ENCODE results near the gene SMARCA4.

The SMARCA4 gene

GRCh38 chr19:10927730-10928562 lies 32.9 kb upstream of the SMARCA4 start:
- no peaks in the 10 kb centered on the region for H3K9me2 ChIP-seq (ENCODE audit: low read depth, low read length)
- no peak overlapping the region for H2AFZ ChIP-seq (ENCODE audit: low read length)
- H3K4me2 ChIP-seq (ENCODE audit: low read length), result peak overlapping the region; percentile 91
- no peaks in the 10 kb centered on the region for H3K9me3 ChIP-seq (ENCODE audit: low read length)
- H3K9ac ChIP-seq (ENCODE audit: low read length), result peak overlapping the region; percentile 67
- H3K79me2 ChIP-seq (ENCODE audit: insufficient read depth, low read length), result peaks cover 14% of the 10 kb centered on the region; the same call in 1 of the 2 replicates
- peak overlapping the region; percentile 21 for H3K27ac ChIP-seq (ENCODE audit: low read depth, low read length, poor library complexity, severe bottlenecking)
- peaks cover 24% of the 10 kb centered on the region for H3K4me1 ChIP-seq (ENCODE audit: insufficient read depth, low read length, severe bottlenecking)
- peak overlapping the region; percentile 74 for H3K4me3 ChIP-seq (ENCODE audit: low read depth, low read length, poor library complexity, severe bottlenecking)
- no peak for TF ChIP-seq EZH2 (IDR thresholded peaks at IDR 0.05; ENCODE audit: borderline replicate concordance, low read length)
- no peak for TF ChIP-seq CTCF (IDR thresholded peaks at IDR 0.05; ENCODE audit: low read length)
- no peaks in the 10 kb centered on the region for H4K20me1 ChIP-seq (ENCODE audit: insufficient read depth, low read length)
- peaks cover 20% of the 10 kb centered on the region; the same call in 1 of the 2 replicates for H3K36me3 ChIP-seq (ENCODE audit: insufficient read depth, low read length)
- H3K27me3 ChIP-seq (ENCODE audit: insufficient read depth, low read length), result no peaks in the 10 kb centered on the region
- no peaks in the 10 kb centered on the region for H3F3A ChIP-seq (ENCODE audit: insufficient read depth, low read length)

DNA sequence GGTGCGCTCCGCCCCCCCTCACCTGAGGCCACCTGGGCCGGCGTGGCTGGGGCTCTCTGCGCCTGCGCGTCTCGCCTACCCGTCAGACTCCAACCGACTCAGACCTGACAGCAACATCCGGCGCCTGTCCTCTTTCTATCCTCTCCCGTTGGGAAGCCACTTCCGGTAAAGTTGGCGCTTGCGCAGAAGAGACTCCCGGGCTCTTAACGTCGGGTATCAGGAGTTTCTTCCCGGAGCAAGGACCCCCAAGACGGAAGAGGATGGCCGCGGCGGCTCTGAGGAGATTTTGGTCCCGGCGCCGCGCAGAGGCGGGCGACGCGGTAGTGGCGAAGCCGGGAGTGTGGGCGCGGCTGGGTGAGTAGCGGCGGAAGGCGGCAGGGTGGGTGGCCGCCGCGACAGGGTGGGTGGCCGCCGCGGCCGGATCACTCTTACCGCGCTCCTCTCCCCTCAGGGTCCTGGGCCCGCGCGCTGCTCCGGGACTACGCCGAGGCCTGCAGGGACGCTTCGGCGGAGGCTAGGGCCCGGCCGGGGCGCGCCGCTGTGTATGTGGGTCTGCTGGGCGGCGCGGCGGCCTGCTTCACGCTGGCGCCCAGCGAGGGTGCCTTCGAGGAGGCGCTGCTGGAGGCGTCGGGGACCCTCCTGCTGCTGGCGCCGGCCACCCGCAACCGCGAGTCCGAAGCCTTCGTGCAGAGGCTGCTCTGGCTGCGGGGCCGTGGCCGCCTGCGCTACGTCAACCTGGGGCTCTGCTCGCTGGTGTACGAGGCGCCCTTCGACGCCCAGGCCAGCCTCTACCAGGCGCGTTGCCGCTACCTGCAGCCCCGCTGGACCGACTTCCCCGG lies 32.0 kb upstream of the SMARCA4 start, which contains the start of the genes TIMM29 and YIPF2:
Gene TIMM29, plus strand, starts transcription at position 249 of the 839 bp plus-strand sequence. Its CDS starts 12 bp downstream, at position 261.
Gene YIPF2, minus strand, starts transcription at position 77 of the 839 bp plus-strand sequence. CDS start 229 bp downstream, outside the sequence.
- Histone ChIP-seq H2AFZ (ENCODE audit: low read length) (no peak within 1 kb of the TSS), H3K4me3 (ENCODE audit: low read depth, low read length, poor library complexity, severe bottlenecking) (peak within 1 kb of the TSS; percentile 74), H3K4me2 (ENCODE audit: low read length) (peak within 1 kb of the TSS; percentile 91), H3K9me2 (ENCODE audit: low read depth, low read length) (no peaks in the 10 kb centered on the region), H4K20me1 (ENCODE audit: insufficient read depth, low read length) (no peaks in the 10 kb centered on the region), H3K79me2 (ENCODE audit: insufficient read depth, low read length) (peaks cover 14% of the 10 kb centered on the region; the same call in 1 of the 2 replicates), H3K4me1 (ENCODE audit: insufficient read depth, low read length, severe bottlenecking) (peaks cover 24% of the 10 kb centered on the region), H3K36me3 (ENCODE audit: insufficient read depth, low read length) (peaks cover 15% of the 10 kb centered on the region; the same call in 1 of the 2 replicates), H3K27ac (ENCODE audit: low read depth, low read length, poor library complexity, severe bottlenecking) (peak within 1 kb of the TSS; percentile 21), H3K27me3 (ENCODE audit: insufficient read depth, low read length) (no peaks in the 10 kb centered on the region), H3K9me3 (ENCODE audit: low read length) (no peaks in the 10 kb centered on the region), H3K9ac (ENCODE audit: low read length) (peak within 1 kb of the TSS; percentile 67), H3F3A (ENCODE audit: insufficient read depth, low read length) (no peaks in the 10 kb centered on the region)
- TF ChIP-seq CTCF (IDR thresholded peaks at IDR 0.05; ENCODE audit: low read length) (no peak), EZH2 (IDR thresholded peaks at IDR 0.05; ENCODE audit: borderline replicate concordance, low read length) (no peak)

DNA sequence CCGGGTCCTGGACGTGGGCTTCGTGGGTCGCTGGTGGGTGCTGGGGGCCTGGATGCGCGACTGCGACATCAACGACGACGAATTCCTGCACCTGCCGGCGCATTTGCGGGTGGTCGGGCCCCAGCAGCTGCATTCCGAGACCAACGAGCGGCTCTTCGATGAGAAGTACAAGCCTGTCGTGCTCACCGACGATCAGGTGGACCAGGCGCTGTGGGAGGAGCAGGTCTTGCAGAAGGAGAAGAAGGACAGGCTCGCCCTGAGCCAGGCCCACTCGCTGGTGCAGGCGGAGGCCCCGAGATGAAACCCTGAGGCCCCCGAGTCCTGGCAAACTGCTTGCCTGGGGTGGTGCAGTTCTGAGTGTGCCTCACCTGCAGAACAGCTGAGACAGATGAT lies 31.4 kb upstream of the SMARCA4 start:
- H3K27ac ChIP-seq (ENCODE audit: low read depth, low read length, poor library complexity, severe bottlenecking), result no peak overlapping the region
- peak overlapping the region; percentile 91 for H3K4me2 ChIP-seq (ENCODE audit: low read length)
- H3K36me3 ChIP-seq (ENCODE audit: insufficient read depth, low read length), result peaks cover 12% of the 10 kb centered on the region; the same call in 1 of the 2 replicates

More for the DNA sequence above, 31.4 kb upstream of the SMARCA4 start:
- H3K27me3 ChIP-seq (ENCODE audit: insufficient read depth, low read length), result no peaks in the 10 kb centered on the region
- peaks cover 24% of the 10 kb centered on the region for H3K4me1 ChIP-seq (ENCODE audit: insufficient read depth, low read length, severe bottlenecking)
- H3K9me3 ChIP-seq (ENCODE audit: low read length), result no peaks in the 10 kb centered on the region
- no peak overlapping the region for H2AFZ ChIP-seq (ENCODE audit: low read length)
- H3F3A ChIP-seq (ENCODE audit: insufficient read depth, low read length), result no peaks in the 10 kb centered on the region
- H3K9me2 ChIP-seq (ENCODE audit: low read depth, low read length), result no peaks in the 10 kb centered on the region
- peak overlapping the region; percentile 74 for H3K4me3 ChIP-seq (ENCODE audit: low read depth, low read length, poor library complexity, severe bottlenecking)
- H3K9ac ChIP-seq (ENCODE audit: low read length), result peak overlapping the region; percentile 67
- no peaks in the 10 kb centered on the region for H4K20me1 ChIP-seq (ENCODE audit: insufficient read depth, low read length)
- no peak for TF ChIP-seq CTCF (IDR thresholded peaks at IDR 0.05; ENCODE audit: low read length)
- no peak for TF ChIP-seq EZH2 (IDR thresholded peaks at IDR 0.05; ENCODE audit: borderline replicate concordance, low read length)
- peaks cover 14% of the 10 kb centered on the region; the same call in 1 of the 2 replicates for H3K79me2 ChIP-seq (ENCODE audit: insufficient read depth, low read length)

Measured in OCI-LY1 (cell line).